HG02610 (cell line): ENCODE data around the gene MAL.

Experiments used
- ATAC-seq: cut with Tn5 transposase; IDR thresholded peaks from one replicate; pipeline ENCODE4 v1.9.1; 2021; ENCODE audit warnings: mild to moderate bottlenecking, moderate library complexity; ENCODE audit not compliant: unreplicated experiment

Gene MAL

GRCh38 chr2:95025406-95026319 is at the start of gene MAL:
TSS of gene MAL (plus strand) at chr2:95025708. CDS start at chr2:95025793, 85 bp downstream.
- ATAC-seq = peak; percentile 50

DNA sequence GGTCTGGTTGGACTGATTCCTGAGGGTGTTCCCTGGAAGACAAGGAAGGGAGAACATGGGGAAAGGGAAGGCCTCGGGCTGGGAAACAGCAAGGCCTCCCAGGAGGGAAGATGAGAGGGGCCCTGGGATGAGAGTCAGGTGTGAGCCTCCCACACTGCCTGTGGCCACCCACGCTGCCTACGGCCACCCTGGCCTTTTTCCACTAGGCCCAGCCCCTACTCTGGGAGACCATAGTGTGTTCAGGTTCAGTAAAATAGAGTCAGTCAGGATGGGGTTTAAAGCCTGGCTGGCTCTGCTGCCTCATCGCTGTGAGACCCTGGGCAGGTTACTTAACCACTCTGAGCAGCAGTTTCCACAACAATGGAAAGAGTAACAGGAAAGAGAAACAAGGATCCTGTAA is 47.7 kb upstream of the MAL start:
- no peak for ATAC-seq

- ATAC-seq = no peak
These were observed 46.6 kb upstream of the MAL start for GRCh38 chr2:94978917-94979316.

DNA sequence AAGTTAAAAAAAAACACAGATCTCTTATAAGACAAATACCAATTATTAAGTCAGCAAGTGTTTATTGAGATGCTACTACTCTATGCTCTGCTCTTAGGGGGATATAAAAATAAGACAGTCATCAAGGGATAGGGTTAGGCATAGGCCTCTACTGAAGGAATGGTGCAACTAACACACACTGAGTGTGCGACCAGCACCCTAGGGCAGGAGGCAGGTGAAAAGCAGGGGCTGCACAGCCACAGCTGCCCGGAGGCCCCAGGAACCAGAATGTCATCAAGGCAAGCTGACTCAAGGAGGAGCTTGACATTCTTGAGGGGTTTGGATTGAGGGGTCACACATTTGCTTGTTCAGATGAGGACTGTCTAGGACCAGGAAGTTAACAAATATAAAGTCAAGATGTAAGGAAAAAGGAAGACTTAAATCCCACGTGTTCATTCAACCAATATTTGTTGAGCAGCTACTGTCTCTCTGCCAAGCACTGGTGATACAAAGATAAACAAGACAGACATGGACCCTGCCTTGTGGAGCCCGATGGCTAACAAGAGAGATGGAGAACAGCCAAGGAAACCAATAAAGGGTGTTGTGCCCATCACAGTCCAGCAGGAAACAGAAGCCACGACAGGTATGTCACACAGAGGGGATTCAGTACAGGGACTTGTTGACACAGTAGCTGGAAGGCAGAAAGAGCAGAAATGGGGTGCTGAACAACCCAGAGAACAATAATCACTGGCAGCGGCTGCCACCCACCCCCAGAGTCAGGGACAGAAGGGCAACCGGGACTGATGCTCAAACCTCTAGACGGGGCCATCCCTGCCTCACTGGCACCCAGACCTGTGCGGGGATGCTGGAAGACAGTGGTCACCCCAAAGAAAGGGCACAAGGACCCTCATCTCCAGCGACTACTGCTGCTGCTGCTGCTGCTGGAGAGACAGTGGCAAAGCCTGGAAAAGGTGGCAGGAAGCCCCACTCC is 45.8 kb upstream of the MAL start:
- no peak for ATAC-seq

- ATAC-seq = no peak
These were observed 45.1 kb upstream of the MAL start for GRCh38 chr2:94980406-94980805.

DNA sequence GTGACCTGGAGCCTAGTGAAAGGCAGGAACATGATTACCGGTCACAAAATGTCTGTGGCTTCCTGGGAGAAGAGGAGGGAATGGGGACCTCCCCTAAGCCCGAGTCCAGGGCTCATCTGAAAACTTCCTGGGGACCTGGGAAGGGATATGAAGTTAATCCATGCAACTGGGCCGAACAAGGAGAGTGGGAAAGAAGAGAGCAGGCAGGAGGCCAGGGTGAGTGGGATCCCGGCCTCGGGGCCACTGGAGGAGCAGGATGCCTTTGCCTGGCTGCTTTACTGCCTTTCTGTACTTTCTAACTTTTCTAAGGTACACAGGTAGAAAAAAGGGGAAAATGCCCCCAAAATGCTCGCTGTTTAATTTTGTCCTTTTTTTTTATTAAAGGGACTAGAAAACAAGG is 43.4 kb upstream of the MAL start:
- no peak for ATAC-seq

DNA sequence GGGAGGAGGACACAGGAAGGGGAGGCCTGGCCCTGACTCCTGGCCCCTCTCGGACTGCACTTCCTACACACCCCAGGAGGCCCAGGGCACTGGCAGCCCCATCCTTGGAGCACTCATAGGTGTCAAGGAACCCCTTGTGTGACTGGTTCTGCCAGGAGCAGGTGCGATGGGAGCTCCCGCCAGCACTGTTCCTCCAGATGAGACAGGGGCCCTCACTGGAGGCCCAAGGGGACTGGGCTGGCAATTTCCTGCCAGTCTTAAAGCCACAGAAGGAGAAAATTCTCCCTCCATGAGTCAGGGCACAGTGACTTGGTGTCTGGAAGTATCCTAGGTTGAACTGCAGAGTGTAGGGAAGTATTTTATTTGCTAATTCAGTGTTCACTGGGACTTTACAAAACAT is 42.8 kb upstream of the MAL start:
- ATAC-seq = no peak

GRCh38 chr2:94984964-94985575 is 40.4 kb upstream of the MAL start:
- no peak for ATAC-seq

DNA sequence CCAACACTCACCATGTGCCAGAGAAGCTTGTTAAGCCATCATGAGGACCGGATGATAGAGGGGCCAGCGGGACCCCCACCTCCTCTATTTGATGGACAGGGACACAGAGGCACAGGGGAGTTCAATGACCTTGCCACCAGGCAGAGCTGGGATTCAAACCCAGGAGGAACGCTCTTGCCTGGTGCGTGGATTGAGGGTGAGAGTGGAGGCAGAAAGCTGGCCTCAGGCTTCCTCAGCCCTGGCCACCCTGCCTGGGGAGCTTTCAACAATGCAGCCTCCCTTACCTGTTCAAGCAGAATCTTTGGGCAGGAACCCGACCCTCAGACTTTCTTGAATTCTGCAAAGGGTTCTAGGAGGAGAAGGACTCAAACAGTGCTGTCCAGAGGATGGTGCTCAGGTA is 39.9 kb upstream of the MAL start:
- ATAC-seq = no peak

DNA sequence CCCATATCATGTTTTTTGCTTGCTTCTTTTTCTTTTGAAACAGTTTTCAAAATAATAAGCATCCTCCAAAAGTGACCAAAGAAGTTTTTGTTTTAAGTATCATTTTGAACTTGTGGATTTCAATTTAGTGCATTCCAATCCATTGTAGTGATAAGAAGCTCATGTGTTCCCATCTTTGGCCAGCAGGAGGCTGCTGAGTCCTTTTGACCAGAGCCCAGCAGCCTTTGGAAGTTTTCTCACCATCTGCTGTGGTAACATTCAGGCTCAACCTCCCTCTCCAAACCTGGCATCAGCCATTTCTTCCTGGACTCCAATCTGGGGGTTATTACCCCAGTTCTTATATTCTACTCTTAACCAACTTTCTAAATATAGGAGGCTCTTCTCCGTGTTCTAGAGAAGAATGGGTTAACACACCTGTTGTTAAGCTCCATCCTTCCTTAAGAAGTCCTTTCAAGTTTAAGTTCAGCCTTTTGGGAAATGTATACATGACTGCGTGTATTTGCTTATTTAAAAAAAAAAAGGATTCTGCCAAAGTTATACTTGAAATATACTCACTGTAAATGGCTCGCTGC is 39.0 kb upstream of the MAL start:
- peak; percentile 78 for ATAC-seq

GRCh38 chr2:94987074-94988020 is 38.2 kb upstream of the MAL start:
- no peak for ATAC-seq

GRCh38 chr2:94990956-94991355 is 34.6 kb upstream of the MAL start:
- no peak for ATAC-seq

DNA sequence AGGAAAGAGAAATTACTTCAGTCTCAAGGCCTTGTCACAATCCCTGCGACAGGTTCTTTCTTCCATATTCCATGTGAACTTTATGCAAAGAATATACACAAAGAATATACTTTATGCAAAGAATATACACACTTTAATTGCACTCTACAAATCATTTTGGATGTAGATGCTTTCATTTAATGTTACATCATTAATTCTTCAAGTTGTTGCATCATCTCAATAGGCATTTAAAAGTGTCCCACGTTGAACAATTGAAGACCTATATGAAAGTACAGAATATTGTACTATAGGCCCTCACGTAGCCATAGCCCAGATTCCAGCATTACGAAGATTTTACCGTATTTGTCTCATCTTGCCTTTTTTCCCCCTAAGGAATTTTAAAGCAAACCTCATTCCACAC is 33.1 kb upstream of the MAL start:
- ATAC-seq = no peak

DNA sequence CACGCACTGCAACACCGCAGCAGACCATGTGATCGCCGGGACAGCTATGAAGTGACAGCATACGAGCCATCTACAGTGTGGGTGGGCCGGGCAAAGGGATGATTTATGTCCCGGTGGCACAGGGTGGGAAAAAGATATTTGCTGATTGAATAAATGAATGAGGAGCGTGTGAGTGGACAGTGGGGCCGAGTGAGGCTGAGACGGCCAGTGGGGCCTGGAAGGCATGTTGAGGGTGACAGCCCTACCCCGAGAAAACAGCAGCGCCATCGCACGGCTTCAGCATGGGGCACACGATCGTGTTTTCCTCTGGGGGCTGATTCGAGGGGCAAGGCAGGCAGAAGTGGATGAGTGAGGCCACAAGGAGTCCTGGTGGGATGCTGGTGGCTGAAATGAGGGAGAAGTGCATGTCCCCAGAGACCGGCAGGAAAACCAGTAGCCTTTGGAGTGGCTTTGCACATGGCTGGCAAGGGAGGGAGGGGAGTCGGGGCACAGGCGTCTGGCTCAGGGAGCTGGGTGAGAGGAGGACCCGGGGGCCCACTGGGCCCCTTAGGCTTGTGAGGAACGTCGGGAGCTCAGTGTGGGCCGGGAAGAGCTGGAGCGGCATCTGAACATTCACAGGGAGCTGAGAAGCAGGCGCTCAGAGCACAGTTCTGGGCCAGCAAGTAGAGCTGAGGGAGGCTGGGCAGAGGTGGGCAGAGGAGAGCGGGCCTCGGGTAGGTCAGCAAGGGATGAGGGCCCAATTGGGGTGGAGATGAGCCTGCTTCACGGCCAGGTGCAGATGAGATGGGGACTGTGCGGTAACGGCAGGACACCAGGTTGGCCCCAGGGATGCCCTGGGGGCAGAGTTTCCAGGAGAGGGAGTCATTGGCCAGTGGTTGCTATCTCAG is 32.1 kb upstream of the MAL start:
- no peak for ATAC-seq

DNA sequence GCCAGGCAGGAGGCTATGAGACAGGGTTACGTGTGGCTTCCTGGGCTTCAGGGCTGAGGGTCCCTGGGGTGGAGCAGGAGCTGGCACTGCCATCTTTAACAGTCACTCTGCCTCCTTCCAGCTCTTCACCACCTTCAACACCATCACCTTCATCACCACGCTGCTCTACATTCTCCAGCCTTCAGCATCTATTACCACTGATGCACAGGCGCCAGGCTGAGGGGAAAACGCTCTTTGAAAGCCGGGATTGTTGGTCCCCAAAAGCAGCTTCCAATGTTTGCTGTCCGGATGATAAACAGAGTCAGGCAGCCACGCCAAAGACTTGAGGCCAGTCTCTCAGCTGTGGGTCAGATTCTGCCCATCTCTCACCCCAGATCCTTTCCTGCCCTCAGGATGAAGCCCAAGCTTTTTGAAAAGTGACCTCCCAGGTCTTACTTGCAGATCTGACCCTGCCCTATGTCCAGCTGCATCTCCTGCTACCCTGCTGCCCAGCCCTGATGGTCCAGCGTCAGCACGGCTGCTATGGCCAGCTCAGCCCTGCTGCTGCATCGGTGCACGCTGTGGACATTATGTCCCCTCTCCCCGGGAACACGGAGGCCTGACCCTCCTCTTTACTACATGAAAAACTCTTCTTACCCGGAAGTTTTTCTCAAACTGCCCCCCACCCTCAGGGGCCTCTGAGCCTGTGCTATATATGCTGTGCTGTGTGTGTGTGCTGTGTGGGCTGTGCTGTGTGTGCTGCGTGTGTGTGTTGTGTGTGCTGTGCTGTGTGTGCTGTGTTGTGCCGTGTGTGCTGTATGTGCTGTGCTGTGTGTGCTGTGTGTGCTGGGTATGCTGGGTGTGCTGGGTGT is 31.2 kb upstream of the MAL start:
- ATAC-seq = no peak

DNA sequence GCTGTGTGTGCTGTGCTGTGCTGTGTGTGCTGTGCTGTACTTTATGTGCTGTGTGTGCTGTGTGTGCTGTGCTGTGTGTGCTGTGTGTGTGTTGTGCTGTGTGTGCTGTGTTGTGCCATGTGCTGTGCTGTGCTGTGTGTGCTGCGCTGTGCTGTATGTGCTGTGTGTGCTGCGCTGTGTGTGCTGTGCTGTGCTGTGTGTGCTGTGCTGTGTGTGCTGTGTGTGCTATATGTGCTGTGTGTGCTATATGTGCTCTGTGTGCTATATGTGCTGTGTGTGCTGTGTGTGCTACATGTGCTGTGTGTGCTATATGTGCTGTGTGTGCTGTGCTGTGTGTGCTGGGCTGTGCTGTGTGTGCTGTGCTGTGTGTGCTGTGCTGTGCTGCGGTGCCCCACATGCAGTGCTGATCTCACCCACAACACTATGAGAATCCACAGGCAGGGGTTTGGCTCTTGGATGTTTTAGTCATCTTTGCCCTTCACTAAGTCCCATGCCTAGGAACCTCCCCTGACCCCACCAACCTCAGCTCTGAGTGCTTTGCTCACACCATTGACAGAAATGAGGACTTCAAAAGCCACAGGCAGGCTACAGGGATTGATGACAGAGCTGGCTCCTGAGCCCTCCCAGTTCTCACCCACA is 30.5 kb upstream of the MAL start:
- no peak for ATAC-seq

GRCh38 chr2:94995553-94996304 is 29.8 kb upstream of the MAL start:
- no peak for ATAC-seq
